ENCODE results near the gene ANKRD23. TPM values are rescaled to one million over a fixed set of nuclear protein-coding genes. Genes with fewer than 3 reads are reported as not detected.
A peak's percentile ranks its signal among the peaks of the same experiment; 100 is the strongest.

Gene ANKRD23
- total and polyA plus RNA-seq, 2 of the 8 experiments (the other 6 are each of a cell fraction or from before 2014, with no cell fraction given), result 3.4 to 3.5 TPM

DNA sequence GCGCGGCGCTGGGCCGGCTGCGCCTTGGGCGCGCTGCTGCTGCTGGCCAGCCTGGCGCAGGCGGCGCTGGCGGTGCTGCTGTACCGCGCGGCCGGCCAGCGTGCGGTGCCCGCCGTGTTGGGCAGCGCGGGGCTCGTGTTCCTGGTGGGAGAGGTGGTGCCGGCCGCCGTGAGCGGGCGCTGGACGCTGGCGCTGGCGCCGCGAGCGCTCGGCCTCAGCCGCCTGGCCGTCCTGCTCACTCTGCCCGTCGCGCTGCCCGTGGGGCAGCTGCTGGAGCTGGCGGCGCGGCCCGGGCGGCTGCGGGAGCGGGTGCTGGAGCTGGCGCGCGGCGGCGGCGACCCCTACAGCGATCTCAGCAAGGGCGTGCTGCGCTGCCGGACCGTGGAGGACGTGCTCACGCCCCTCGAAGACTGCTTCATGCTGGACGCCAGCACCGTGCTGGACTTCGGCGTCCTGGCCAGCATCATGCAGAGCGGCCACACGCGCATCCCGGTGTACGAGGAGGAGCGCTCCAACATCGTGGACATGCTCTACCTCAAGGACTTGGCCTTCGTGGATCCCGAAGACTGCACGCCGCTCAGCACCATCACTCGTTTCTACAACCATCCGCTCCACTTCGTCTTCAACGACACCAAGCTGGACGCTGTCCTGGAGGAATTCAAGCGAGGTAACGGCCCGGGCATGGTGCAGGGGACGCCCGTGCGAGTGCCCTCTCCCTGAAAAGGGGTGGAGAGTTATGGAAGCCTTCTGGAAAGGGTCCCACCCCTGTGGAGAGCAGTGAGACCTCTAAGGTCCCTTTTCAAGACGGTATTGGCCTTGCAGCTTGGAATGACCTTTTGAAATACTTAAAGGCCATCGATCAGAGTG is 26.8 kb downstream of the ANKRD23 start:
- H4K20me1 ChIP-seq (replicated peaks in 1 of 2; ENCODE audit: control insufficient read depth in 1 of 2, insufficient read depth in 2 of 2, low read length in 2 of 2), result peaks cover 18 to 31% of the 10 kb centered on the region in 2 experiments
- H3K23me2 ChIP-seq (ENCODE audit: low read depth, low read length), result peaks cover 17% of the 10 kb centered on the region
- peak overlapping the region; percentile 85; the same call in 1 of the 2 replicates for H3K27ac ChIP-seq (ENCODE audit: low read depth, low read length)
- H2BK20ac ChIP-seq (ENCODE audit: low read length), result no peak overlapping the region
- peak overlapping the region; percentile 68 for H3K18ac ChIP-seq (ENCODE audit: extremely low read depth, low read length)
- no peak overlapping the region for H2AFZ ChIP-seq (ENCODE audit: low read length)
- H2AK5ac ChIP-seq (ENCODE audit: low read depth, low read length), result peak overlapping the region; percentile 34; the same call in 1 of the 2 replicates
- peak overlapping the region; percentile 63 to 89 (median 72) for H3K4me3 ChIP-seq (ENCODE audit: extremely low read depth in 1 of 4, insufficient read depth in 2 of 4, low read depth in 3 of 4, low read length in 4 of 4)
- peak overlapping the region; percentile 81; the same call in 1 of the 2 replicates for H2BK15ac ChIP-seq (ENCODE audit: low read length)
- CTCF ChIA-PET (ENCODE audit: partially characterized antibody), result interaction anchor here (1.0 to 5.3 kb wide), 10 partner anchors 10 to 158 kb away, joined by 3 to 30 read pairs (median 4); no protein-coding TSS in a partner anchor
- H4K91ac ChIP-seq (replicated peaks; ENCODE audit: insufficient read length, low read length), result peak overlapping the region; percentile 54
- no peak overlapping the region for H2BK120ac ChIP-seq (replicated peaks; ENCODE audit: low read depth, low read length)
- H2BK12ac ChIP-seq (ENCODE audit: low read depth, low read length), result no peak overlapping the region
- H3K9me3 ChIP-seq (ENCODE audit: insufficient read depth in 2 of 2, low read depth in 1 of 2, low read length in 1 of 2), result no peaks in the 10 kb centered on the region
- peaks cover 3 to 49% of the 10 kb centered on the region in 2 experiments; a peak in 3 of 4 replicates for H3K79me2 ChIP-seq (ENCODE audit: control insufficient read depth in 1 of 2, insufficient read depth in 2 of 2, low read length in 2 of 2)
- H2BK5ac ChIP-seq (ENCODE audit: low read depth, low read length), result 0 out of 2 replicates have a peak overlapping the region, but pooled peaks have one; percentile 18
- H3K9ac ChIP-seq (replicated peaks in 1 of 4; ENCODE audit: extremely low read depth in 1 of 4, low read depth in 3 of 4, low read length in 3 of 4), result peak overlapping the region; percentile 49 to 92 (median 68); a peak in 6 of 7 replicates
- peaks cover 0 to 22% (median 16%) of the 10 kb centered on the region in 4 experiments; a peak in 6 of 7 replicates for H3K4me1 ChIP-seq (replicated peaks in 1 of 4; ENCODE audit: control insufficient read depth in 3 of 4, insufficient read depth in 4 of 4, low read length in 3 of 4)
- H4K8ac ChIP-seq (ENCODE audit: extremely low read depth, insufficient read depth, low read length), result peak overlapping the region; percentile 62; the same call in 1 of the 2 replicates
- no peak overlapping the region for H3K56ac ChIP-seq (replicated peaks; ENCODE audit: insufficient read length, low read depth, low read length)
- H3K14ac ChIP-seq (ENCODE audit: insufficient read length), result no peak overlapping the region
- peak overlapping the region; percentile 98 for H3K4me2 ChIP-seq (ENCODE audit: insufficient read depth in 1 of 2, low read depth in 2 of 2, low read length in 2 of 2)
- DNase-seq (ENCODE audit: low read depth in 1 of 2, low spot score in 2 of 2) (peak in 1 of 2 experiments; percentile 47), FAIRE-seq (no peak)
- peak overlapping the region; percentile 58 for H4K5ac ChIP-seq (ENCODE audit: insufficient read length, low read depth, low read length)
- H3K23ac ChIP-seq (ENCODE audit: insufficient read length), result no peak overlapping the region
- peaks cover 0 to 10% (median 0%) of the 10 kb centered on the region in 4 experiments; a peak in 2 of 8 replicates for H3K36me3 ChIP-seq (ENCODE audit: control insufficient read depth in 2 of 4, insufficient read depth in 4 of 4, low read length in 3 of 4)
- WGBS, 2 experiments (ENCODE audit: extremely low coverage in 1 of 2, insufficient coverage in 1 of 2, insufficient read length in 1 of 2, insufficient replicate concordance in 2 of 2, low coverage in 1 of 2, low lambda C conversion rate in 2 of 2, missing lambda C conversion rate in 1 of 2), result 6% methylated on average over 67 of the region's 89 CpGs; no CpG with 5 or more reads in 1 of the 2 experiments
- POLR2A ChIA-PET (ENCODE audit: partially characterized antibody), result interaction anchor here (0.7 to 2.6 kb wide), 11 partner anchors 9 to 102 kb away, joined by 3 to 12 read pairs (median 4); partner anchors contain the start of gene ANKRD39
- H3K27me3 ChIP-seq (replicated peaks in 1 of 4; ENCODE audit: control insufficient read depth in 3 of 4, extremely low read depth in 1 of 4, insufficient read depth in 3 of 4, low read length in 3 of 4), result no peaks in the 10 kb centered on the region; a peak in 1 of 7 replicates
- H3K79me1 ChIP-seq (ENCODE audit: low read depth, low read length), result peaks cover 28% of the 10 kb centered on the region
- peak overlapping the region; percentile 3 for H3K4ac ChIP-seq (replicated peaks; ENCODE audit: insufficient read length, low read depth, low read length)
- TF ChIP-seq, protein P1, sequence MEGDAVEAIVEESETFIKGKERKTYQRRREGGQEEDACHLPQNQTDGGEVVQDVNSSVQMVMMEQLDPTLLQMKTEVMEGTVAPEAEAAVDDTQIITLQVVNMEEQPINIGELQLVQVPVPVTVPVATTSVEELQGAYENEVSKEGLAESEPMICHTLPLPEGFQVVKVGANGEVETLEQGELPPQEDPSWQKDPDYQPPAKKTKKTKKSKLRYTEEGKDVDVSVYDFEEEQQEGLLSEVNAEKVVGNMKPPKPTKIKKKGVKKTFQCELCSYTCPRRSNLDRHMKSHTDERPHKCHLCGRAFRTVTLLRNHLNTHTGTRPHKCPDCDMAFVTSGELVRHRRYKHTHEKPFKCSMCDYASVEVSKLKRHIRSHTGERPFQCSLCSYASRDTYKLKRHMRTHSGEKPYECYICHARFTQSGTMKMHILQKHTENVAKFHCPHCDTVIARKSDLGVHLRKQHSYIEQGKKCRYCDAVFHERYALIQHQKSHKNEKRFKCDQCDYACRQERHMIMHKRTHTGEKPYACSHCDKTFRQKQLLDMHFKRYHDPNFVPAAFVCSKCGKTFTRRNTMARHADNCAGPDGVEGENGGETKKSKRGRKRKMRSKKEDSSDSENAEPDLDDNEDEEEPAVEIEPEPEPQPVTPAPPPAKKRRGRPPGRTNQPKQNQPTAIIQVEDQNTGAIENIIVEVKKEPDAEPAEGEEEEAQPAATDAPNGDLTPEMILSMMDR (IDR thresholded peaks at IDR 0.05; ENCODE audit: control extremely low read depth in 1 of 3, insufficient read depth in 1 of 3, low read depth in 1 of 3, low read length in 3 of 3), result peak in 1 of 3 experiments; percentile 33; a peak in 1 of 4 replicates
- TF ChIP-seq RNF2 (IDR thresholded peaks at IDR 0.05; ENCODE audit: borderline replicate concordance, low read depth, low read length, missing control alignments, poor library complexity, severe bottlenecking), result no peak
- no peak for TF ChIP-seq NRF1 (IDR thresholded peaks at IDR 0.05; ENCODE audit: low read depth, low read length)
- no peak for TF ChIP-seq SP4 (IDR thresholded peaks at IDR 0.05; ENCODE audit: low read length)
- peak; percentile 23 for TF ChIP-seq KDM4A (IDR thresholded peaks at IDR 0.05; ENCODE audit: low read depth, low read length, severe bottlenecking)
- TF ChIP-seq, protein P2, sequence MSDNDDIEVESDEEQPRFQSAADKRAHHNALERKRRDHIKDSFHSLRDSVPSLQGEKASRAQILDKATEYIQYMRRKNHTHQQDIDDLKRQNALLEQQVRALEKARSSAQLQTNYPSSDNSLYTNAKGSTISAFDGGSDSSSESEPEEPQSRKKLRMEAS (IDR thresholded peaks at IDR 0.05), result peak; percentile 15; the same call in 1 of the 2 replicates

All from H1 (cell line).